Endothelial cell of umbilical vein (primary cell): ENCODE results near the gene F2RL1. TPM values are rescaled to one million over a fixed set of nuclear protein-coding genes. Genes with fewer than 3 reads are reported as not detected.

ENCODE experiments used
- BruUV-seq: library from RNA; stranded (reverse); fragments of 400-500 nt; replicated peaks from 2 replicates; lab custom pipeline; 2021; lab: Mats Ljungman, UMichigan
- CTCF ChIA-PET: fragments of 300-600, 350-600 bp; sonication (Branson Sonifier 250); formaldehyde crosslinking; loops from one replicate; lab custom pipeline; 2021; ENCODE audit warnings: antibody characterized with exemption, inconsistent platforms; lab: Charles Lee
- POLR2A ChIA-PET: fragments of 300-600, 350-600 bp; sonication (Branson Sonifier 250); formaldehyde crosslinking; loops from one replicate; lab custom pipeline; 2021; ENCODE audit warnings: antibody characterized with exemption, inconsistent platforms; lab: Charles Lee
- DNase-seq: peaks from one replicate; pipeline ENCODE4 v3.0.0-alpha.2; 2011; ENCODE audit warnings: low read depth, low spot score
- FAIRE-seq: peaks from 2 replicates; lab custom pipeline; 2011; peaks lifted over from hg19 to GRCh38; lab: Jason Lieb, UNC
- H2AFZ ChIP-seq: 2 replicates; pipeline ENCODE4 v1.6.0; 2012; ENCODE audit warnings: low read depth, low read length, control low read depth, inconsistent platforms
- H3K27ac ChIP-seq: 2 replicates; pipeline ENCODE4 v1.5.1; 2011; ENCODE audit warnings: low read depth, mild to moderate bottlenecking, control low read depth, low read length, moderate library complexity; ENCODE audit not compliant: insufficient read depth
- H3K27me3 ChIP-seq, 2 experiments: 2 replicates each; pipeline versions ENCODE4 v1.6.0 to v1.6.1; 2011; ENCODE audit warnings: low read length in 2 of 2, mixed read lengths in 1 of 2; ENCODE audit not compliant: control insufficient read depth in 2 of 2, insufficient read depth in 2 of 2
- H3K36me3 ChIP-seq, 2 experiments: 2 replicates in 1 of 2; 3 replicates in 1 of 2; pipeline ENCODE4 v1.5.1; 2011; ENCODE audit warnings: low read length in 2 of 2, mild to moderate bottlenecking in 1 of 2, moderate library complexity in 1 of 2; ENCODE audit not compliant: control insufficient read depth in 2 of 2, insufficient read depth in 2 of 2; ENCODE audit errors: extremely low read depth in 1 of 2
- H3K4me1 ChIP-seq: 3 replicates; pipeline ENCODE4 v1.5.1; 2011; ENCODE audit warnings: mild to moderate bottlenecking, low read length; ENCODE audit not compliant: control insufficient read depth, insufficient read depth; ENCODE audit errors: extremely low read depth
- H3K4me2 ChIP-seq: 2 replicates; pipeline ENCODE4 v1.6.1; 2011; ENCODE audit warnings: low read length, control low read depth, mixed read lengths; ENCODE audit not compliant: insufficient read depth
- H3K4me3 ChIP-seq, 3 experiments: fragments of 200-600 bp in 1 of 3; sonication (generic), shearing (Covaris generic) in 1 of 3; replicated peaks in 1 of 3; 2 replicates each; pipeline ENCODE4 v1.5.1; 2011 to 2016; ENCODE audit warnings: control low read depth in 3 of 3, low read length in 3 of 3, mild to moderate bottlenecking in 2 of 3, inconsistent platforms in 1 of 3, low read depth in 1 of 3, moderate library complexity in 1 of 3; ENCODE audit not compliant: insufficient read depth in 1 of 3
- H3K79me2 ChIP-seq: 2 replicates; pipeline ENCODE4 v1.6.0; 2012; ENCODE audit warnings: low read length, inconsistent platforms; ENCODE audit not compliant: control insufficient read depth, insufficient read depth
- H3K9ac ChIP-seq: replicated peaks from 2 replicates; pipeline ENCODE3; 2011; ENCODE audit warnings: low read length, control low read depth; ENCODE audit not compliant: insufficient read depth; ENCODE audit errors: extremely low read depth
- H3K9me1 ChIP-seq: replicated peaks from 3 replicates; pipeline ENCODE4 v1.6.0; 2011; ENCODE audit warnings: mild to moderate bottlenecking, low read length; ENCODE audit not compliant: control insufficient read depth, insufficient read depth; ENCODE audit errors: extremely low read depth
- H3K9me3 ChIP-seq: replicated peaks from 2 replicates; pipeline ENCODE4 v1.5.1; 2012; ENCODE audit warnings: low read length, inconsistent platforms; ENCODE audit not compliant: control insufficient read depth, insufficient read depth
- H4K20me1 ChIP-seq: replicated peaks from 2 replicates; pipeline ENCODE3; 2011; ENCODE audit warnings: mild to moderate bottlenecking, low read length; ENCODE audit not compliant: control insufficient read depth, insufficient read depth; ENCODE audit errors: extremely low read depth
- CTCF ChIP-seq, 2 donors: IDR thresholded peaks; 1 replicate in 1 of 2; 2 replicates in 1 of 2; pipeline ENCODE4 v1.5.1; 2011; ENCODE audit warnings: low read length in 2 of 2, mild to moderate bottlenecking in 2 of 2, moderate library complexity in 2 of 2, control low read depth in 1 of 2, inconsistent platforms in 1 of 2, low read depth in 1 of 2; ENCODE audit not compliant: insufficient read depth in 1 of 2; ENCODE audit errors: extremely low read depth in 1 of 2
- EZH2 ChIP-seq: IDR thresholded peaks from 2 replicates; pipeline ENCODE4 v1.6.1; 2012; ENCODE audit warnings: borderline replicate concordance, low read depth, mild to moderate bottlenecking, moderate library complexity, low read length, inconsistent platforms; ENCODE audit not compliant: severe bottlenecking
- FOS ChIP-seq: IDR thresholded peaks from 2 replicates; pipeline ENCODE4 v1.6.1; 2011; ENCODE audit warnings: mild to moderate bottlenecking, low read length, moderate library complexity, borderline replicate concordance; ENCODE audit not compliant: insufficient read depth
- GATA2 ChIP-seq: IDR thresholded peaks from 2 replicates; pipeline ENCODE4 v1.7.0; 2011; ENCODE audit warnings: low read depth, mild to moderate bottlenecking, moderate library complexity, mixed read lengths, low read length; ENCODE audit not compliant: insufficient read length, insufficient read depth
- JUN ChIP-seq: IDR thresholded peaks from 2 replicates; pipeline ENCODE4 v1.6.1; 2011; ENCODE audit warnings: borderline replicate concordance, low read depth; ENCODE audit not compliant: insufficient read length, insufficient read depth
- MAX ChIP-seq: IDR thresholded peaks from 2 replicates; pipeline ENCODE4 v1.6.1; 2011; ENCODE audit not compliant: insufficient read depth, insufficient read length
- MYC ChIP-seq: IDR thresholded peaks from one replicate; pipeline ENCODE4 v1.6.1; 2011; ENCODE audit warnings: mild to moderate bottlenecking, low read depth, low read length
- POLR2A ChIP-seq: IDR thresholded peaks from 2 replicates; pipeline ENCODE4 v1.6.1; 2012; ENCODE audit warnings: low read depth, mild to moderate bottlenecking, control low read depth, low read length
- POLR2AphosphoS5 ChIP-seq: IDR thresholded peaks from 2 replicates; pipeline ENCODE4 v1.6.1; 2012; ENCODE audit warnings: low read depth, mild to moderate bottlenecking, control low read depth, low read length, moderate library complexity; ENCODE audit not compliant: insufficient read depth
- dilution Hi-C: fragments of 300-500 bp; cut with MboI; formaldehyde crosslinking; loops from one replicate; pipeline ENCODE4 v1.15.0; 2019; ENCODE audit warnings: low sequenced_read_pairs; ENCODE audit not compliant: extremely low pct_ligation_motif_present
- intact Hi-C: fragments of 100-400 bp; cut with micrococcal nuclease; formaldehyde crosslinking; loops from one replicate; pipeline ENCODE4 v1.10.0; 2022
- polyA plus RNA-seq, 4 experiments: library from polyadenylated mRNA; depleted of rRNA in 3 of 4; stranded (reverse) in 3 of 4; unstranded in 1 of 4; fragments of >200 nt; gene quantifications; 2 replicates each; pipeline versions ENCODE4 v1.2.1 to v1.2.3, GENCODE V29; 2011 to 2012; ENCODE audit warnings: missing spikeins in 1 of 4
- total RNA-seq: library from RNA; stranded (reverse); gene quantifications from 2 replicates; pipeline ENCODE4 v1.2.3, GENCODE V29; 2021

F2RL1 gene
- total and polyA plus RNA-seq, 2 donors (not counting 3 experiments of a cell fraction or from before 2014, with no cell fraction given): 21.8 to 21.9 TPM

GRCh38 chr5:76836585-76836984 lies 17.8 kb downstream of the F2RL1 start:
- no peak overlapping the region for H2AFZ ChIP-seq

More at GRCh38 chr5:76836585-76836984, 17.8 kb downstream of the F2RL1 start:
- TF ChIP-seq MYC (no peak), EZH2 (no peak), MAX (no peak), FOS (no peak), CTCF (IDR thresholded peaks at IDR 0.05; ENCODE audit: extremely low read depth in 1 of 2, insufficient read depth in 1 of 2, low read depth in 1 of 2, low read length in 2 of 2) (no peak), GATA2 (no peak), POLR2A (no peak), POLR2AphosphoS5 (no peak), JUN (no peak)
- CTCF ChIA-PET: no interaction called here
- Histone ChIP-seq H3K79me2 (peaks cover 4% of the 10 kb centered on the region), H3K27me3 (no peaks in the 10 kb centered on the region), H3K36me3 (peaks cover 5 to 9% of the 10 kb centered on the region in 2 experiments), H3K27ac (no peak overlapping the region), H4K20me1 (no peaks in the 10 kb centered on the region), H3K9me1 (no peaks in the 10 kb centered on the region), H3K9me3 (no peaks in the 10 kb centered on the region), H3K4me3 (no peak overlapping the region), H3K9ac (no peak overlapping the region), H3K4me2 (no peak overlapping the region), H3K4me1 (peaks cover 16% of the 10 kb centered on the region)
- dilution Hi-C loops: no loop called here
- BruUV-seq: no TSS peak
- intact Hi-C loops: no loop called here
- FAIRE-seq (peak; percentile 4), DNase-seq (no peak)
- POLR2A ChIA-PET: no interaction called here
